Naive thymus-derived CD4-positive, alpha-beta T cell (primary cell): ENCODE results near the gene ARHGAP33. TPM values are rescaled to one million over a fixed set of nuclear protein-coding genes. Genes with fewer than 3 reads are reported as not detected.
A peak's percentile ranks its signal among the peaks of the same experiment; 100 is the strongest.

Experiments used
- ATAC-seq: fragments of 150-1000 bp; cut with Tn5 transposase; 2 replicates; pipeline ENCODE4 v1.10.0; 2021; ENCODE audit warnings: mild to moderate bottlenecking, moderate library complexity
- CTCF ChIA-PET: fragments of 350-600 bp; sonication (Branson Sonifier 250); formaldehyde crosslinking; loops from one replicate; lab custom pipeline; 2021; ENCODE audit warnings: antibody characterized with exemption; lab: Charles Lee
- POLR2A ChIA-PET: fragments of 350-600 bp; sonication (Branson Sonifier 250); formaldehyde crosslinking; loops from one replicate; lab custom pipeline; 2021; ENCODE audit warnings: antibody characterized with exemption, inconsistent platforms; lab: Charles Lee
- DNase-seq, 9 donors: peaks; one replicate each; pipeline versions ENCODE4 v3.0.0 to v3.0.0-alpha.2; 2020 to 2022; ENCODE audit warnings: mixed read lengths in 1 of 9
- H3K27ac ChIP-seq: one replicate; pipeline ENCODE4 v1.7.0; 2013; ENCODE audit warnings: mild to moderate bottlenecking, low read depth, low read length, moderate library complexity
- H3K27me3 ChIP-seq, 2 donors: one replicate each; pipeline ENCODE4 v1.7.0; 2013; ENCODE audit warnings: low read length in 2 of 2, mild to moderate bottlenecking in 2 of 2, moderate library complexity in 2 of 2; ENCODE audit not compliant: control insufficient read depth in 2 of 2, insufficient read depth in 2 of 2
- H3K36me3 ChIP-seq, 3 experiments: 1 replicate in 2 of 3; 2 replicates in 1 of 3; pipeline ENCODE4 v1.7.0; 2013; ENCODE audit warnings: low read length in 3 of 3, mild to moderate bottlenecking in 3 of 3, moderate library complexity in 1 of 3; ENCODE audit not compliant: insufficient read depth in 3 of 3, control insufficient read depth in 2 of 3
- H3K4me1 ChIP-seq, 2 donors: one replicate each; pipeline ENCODE4 v1.7.0; 2013; ENCODE audit warnings: low read length in 2 of 2, mild to moderate bottlenecking in 2 of 2, moderate library complexity in 1 of 2; ENCODE audit not compliant: control insufficient read depth in 2 of 2, insufficient read depth in 2 of 2
- H3K4me3 ChIP-seq: 2 replicates; pipeline ENCODE4 v1.7.0; 2013; ENCODE audit warnings: mild to moderate bottlenecking, low read length
- H3K9me3 ChIP-seq, 3 experiments: 1 replicate in 2 of 3; 2 replicates in 1 of 3; pipeline ENCODE4 v1.7.0; 2013; ENCODE audit warnings: low read length in 3 of 3; ENCODE audit not compliant: control insufficient read depth in 2 of 3
- H3K27ac Mint-ChIP-seq, 9 donors: one replicate each; pipeline ENCODE4 v1.8.0; 2020 to 2022; ENCODE audit warnings: mixed read lengths in 9 of 9, mild to moderate bottlenecking in 8 of 9, moderate library complexity in 5 of 9, inconsistent platforms in 2 of 9
- H3K27me3 Mint-ChIP-seq, 5 donors: one replicate each; pipeline ENCODE4 v1.8.0; 2021 to 2022; ENCODE audit warnings: mixed read lengths in 5 of 5, mild to moderate bottlenecking in 1 of 5
- H3K36me3 Mint-ChIP-seq, 5 donors: one replicate each; pipeline ENCODE4 v1.8.0; 2020 to 2022; ENCODE audit warnings: mixed read lengths in 5 of 5, mild to moderate bottlenecking in 3 of 5, inconsistent platforms in 1 of 5
- H3K4me1 Mint-ChIP-seq, 7 donors: one replicate each; pipeline ENCODE4 v1.8.0; 2020 to 2022; ENCODE audit warnings: mixed read lengths in 7 of 7, mild to moderate bottlenecking in 3 of 7, inconsistent platforms in 1 of 7
- H3K4me3 Mint-ChIP-seq, 10 donors: one replicate each; pipeline ENCODE4 v1.8.0; 2020 to 2022; ENCODE audit warnings: mild to moderate bottlenecking in 10 of 10, mixed read lengths in 10 of 10, moderate library complexity in 6 of 10, inconsistent platforms in 2 of 10
- H3K9me3 Mint-ChIP-seq, 11 donors: one replicate each; pipeline ENCODE4 v1.8.0; 2020 to 2022; ENCODE audit warnings: mixed read lengths in 11 of 11, mild to moderate bottlenecking in 4 of 11, inconsistent platforms in 1 of 11, moderate library complexity in 1 of 11
- intact Hi-C, 2 donors: fragments of 100-400 bp; cut with micrococcal nuclease; formaldehyde crosslinking; loops; one replicate each; pipeline ENCODE4 v1.15.1; 2023
- polyA plus RNA-seq, 2 donors: library from polyadenylated mRNA; unstranded; fragments of 300-500 nt; fragmentation: Illumina TruSeq; gene quantifications; one replicate each; pipeline ENCODE4 v1.2.3, GENCODE V29; 2021
- total RNA-seq, 6 experiments: library from RNA in 5 of 6; stranded (reverse) in 5 of 6; gene quantifications; 1 replicate in 5 of 6; 2 replicates in 1 of 6; pipeline ENCODE4 v1.2.3 and lab custom pipeline; 2021 to 2026

Gene ARHGAP33
- total and polyA plus RNA-seq, 7 experiments from 2014 or later = 0.09 to 55.5 (median 20.6) TPM

DNA sequence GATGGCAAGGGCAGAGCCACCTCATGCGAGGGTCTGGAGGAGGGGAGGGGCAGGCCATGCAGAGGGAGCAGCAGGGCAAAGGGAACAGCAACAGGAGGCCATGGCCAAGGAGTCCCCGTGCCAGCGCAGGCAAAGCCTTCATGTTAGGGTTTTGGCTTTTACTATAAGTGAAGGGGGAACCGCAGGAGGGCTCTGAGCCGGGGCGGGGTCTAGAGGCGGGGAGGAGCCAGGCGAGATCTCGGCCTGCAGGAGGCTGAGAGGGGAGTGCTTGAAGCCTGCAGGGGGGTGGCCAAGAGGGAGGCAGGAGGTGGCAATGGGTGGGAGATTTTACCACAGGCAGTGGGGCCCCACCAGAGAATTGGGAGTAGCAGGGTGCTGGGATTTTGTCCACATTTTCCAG lies 6.3 kb downstream of the ARHGAP33 start:
- no peak overlapping the region for H3K27ac Mint-ChIP-seq
- no peaks in the 10 kb centered on the region for H3K27me3 ChIP-seq
- no peaks in the 10 kb centered on the region for H3K4me1 ChIP-seq
- peaks cover 0 to 10% (median 4%) of the 10 kb centered on the region in 7 donors for H3K4me1 Mint-ChIP-seq
- ATAC-seq = no peak
- H3K4me3 Mint-ChIP-seq = no peak overlapping the region
- H3K4me3 ChIP-seq = no peak overlapping the region
- H3K9me3 ChIP-seq = no peaks in the 10 kb centered on the region
- H3K27ac ChIP-seq = no peak overlapping the region
- no peak for DNase-seq
- peaks cover 0 to 15% (median 7%) of the 10 kb centered on the region in 5 donors for H3K36me3 Mint-ChIP-seq
- intact Hi-C loops = no loop called here
- H3K27me3 Mint-ChIP-seq = no peaks in the 10 kb centered on the region
- peaks cover 0 to 2% (median 0%) of the 10 kb centered on the region in 11 donors for H3K9me3 Mint-ChIP-seq
- ChIA-PET POLR2A (no interaction called here), CTCF (no interaction called here)
- peaks cover 0 to 27% (median 0%) of the 10 kb centered on the region in 3 experiments for H3K36me3 ChIP-seq

DNA sequence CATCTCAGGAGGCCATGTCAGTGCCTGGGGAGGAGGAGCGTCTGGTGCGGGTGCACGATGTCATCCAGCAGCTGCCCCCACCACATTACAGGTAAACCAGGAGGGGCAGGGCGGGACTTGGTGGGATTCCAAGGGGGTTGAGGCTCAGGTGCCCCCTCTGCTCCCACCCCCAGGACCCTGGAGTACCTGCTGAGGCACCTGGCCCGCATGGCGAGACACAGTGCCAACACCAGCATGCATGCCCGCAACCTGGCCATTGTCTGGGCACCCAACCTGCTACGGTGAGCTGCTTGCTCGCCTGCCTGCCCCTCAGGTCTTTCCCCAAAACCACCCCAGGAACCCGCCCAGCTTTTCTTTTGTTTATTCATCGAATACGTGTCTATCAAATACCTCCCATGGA lies 7.2 kb downstream of the ARHGAP33 start:
- Mint-ChIP-seq H3K4me3 (no peak overlapping the region), H3K27ac (no peak overlapping the region), H3K36me3 (peaks cover 0 to 10% (median 7%) of the 10 kb centered on the region in 5 donors), H3K4me1 (peaks cover 0 to 5% (median 0%) of the 10 kb centered on the region in 7 donors), H3K9me3 (no peaks in the 10 kb centered on the region), H3K27me3 (no peaks in the 10 kb centered on the region)
- Histone ChIP-seq H3K4me1 (no peaks in the 10 kb centered on the region), H3K36me3 (peaks cover 0 to 27% (median 0%) of the 10 kb centered on the region in 3 experiments), H3K9me3 (no peaks in the 10 kb centered on the region), H3K27ac (no peak overlapping the region), H3K27me3 (no peaks in the 10 kb centered on the region), H3K4me3 (no peak overlapping the region)
- no peak for DNase-seq
- no peak for ATAC-seq
- CTCF ChIA-PET = interaction anchor here (0.5 to 0.9 kb wide), 2 partner anchors 16 to 18 kb away, joined by 4 read pairs; no protein-coding TSS in a partner anchor
- intact Hi-C loops = no loop called here
- POLR2A ChIA-PET = no interaction called here

GRCh38 chr19:35783469-35784434 lies 8.4 kb downstream of the ARHGAP33 start:
- no peak overlapping the region for H3K4me3 Mint-ChIP-seq
- ATAC-seq = no peak
- POLR2A ChIA-PET = no interaction called here

DNA sequence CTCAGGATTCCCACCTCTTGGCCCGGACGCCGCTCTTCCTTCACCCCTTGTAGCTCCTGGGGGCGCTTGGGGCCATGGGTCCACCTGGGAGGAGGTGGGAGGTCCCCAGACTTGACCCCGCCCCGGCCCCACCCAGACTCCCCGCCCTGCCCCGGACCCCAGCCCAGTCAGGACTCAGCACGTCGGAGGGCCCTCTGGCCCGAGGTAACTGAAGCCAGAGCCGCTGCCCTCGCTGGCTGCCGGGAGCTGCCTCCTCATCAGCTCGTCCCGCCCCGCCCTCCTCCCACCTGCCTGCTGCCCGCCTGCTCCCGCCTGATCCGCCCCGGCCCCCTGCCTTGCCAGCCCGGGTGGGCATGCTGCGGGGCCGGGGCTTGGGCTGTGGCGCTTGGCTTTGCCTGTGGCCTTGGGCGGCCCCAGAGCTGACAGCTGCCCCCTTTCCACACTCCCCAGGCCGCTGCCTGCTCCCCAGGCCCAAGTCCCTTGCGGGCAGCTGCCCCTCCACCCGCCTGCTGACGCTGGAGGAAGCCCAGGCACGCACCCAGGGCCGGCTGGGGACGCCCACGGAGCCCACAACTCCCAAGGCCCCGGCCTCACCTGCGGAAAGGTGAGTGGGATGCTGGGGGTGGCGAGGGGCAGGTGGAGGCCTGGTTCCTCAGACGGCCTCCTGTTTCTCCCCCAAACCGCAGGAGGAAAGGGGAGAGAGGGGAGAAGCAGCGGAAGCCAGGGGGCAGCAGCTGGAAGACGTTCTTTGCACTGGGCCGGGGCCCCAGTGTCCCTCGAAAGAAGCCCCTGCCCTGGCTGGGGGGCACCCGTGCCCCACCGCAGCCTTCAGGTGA lies 9.4 kb downstream of the ARHGAP33 start:
- Histone ChIP-seq H3K27me3 (no peaks in the 10 kb centered on the region), H3K27ac (no peak overlapping the region), H3K36me3 (peaks cover 0 to 22% (median 0%) of the 10 kb centered on the region in 3 experiments), H3K9me3 (no peaks in the 10 kb centered on the region), H3K4me1 (no peaks in the 10 kb centered on the region), H3K4me3 (no peak overlapping the region)
- H3K36me3 Mint-ChIP-seq = peaks cover 0 to 8% (median 5%) of the 10 kb centered on the region in 5 donors
- H3K27ac Mint-ChIP-seq = no peak overlapping the region
- ChIA-PET POLR2A (no interaction called here), CTCF (no interaction called here)
- H3K9me3 Mint-ChIP-seq = no peaks in the 10 kb centered on the region
- H3K4me3 Mint-ChIP-seq = no peak overlapping the region
- H3K27me3 Mint-ChIP-seq = no peaks in the 10 kb centered on the region
- ATAC-seq (no peak), DNase-seq (no peak)
- H3K4me1 Mint-ChIP-seq = peaks cover 0 to 4% (median 0%) of the 10 kb centered on the region in 7 donors
- intact Hi-C loops = no loop called here

More at GRCh38 chr19:35783469-35784434, 8.4 kb downstream of the ARHGAP33 start:
- no peak overlapping the region for H3K4me3 ChIP-seq
- no peaks in the 10 kb centered on the region for H3K27me3 Mint-ChIP-seq
- H3K27ac ChIP-seq = no peak overlapping the region
- H3K9me3 ChIP-seq = no peaks in the 10 kb centered on the region
- no peaks in the 10 kb centered on the region for H3K9me3 Mint-ChIP-seq
- peaks cover 0 to 25% (median 0%) of the 10 kb centered on the region in 3 experiments for H3K36me3 ChIP-seq
- peaks cover 0 to 10% (median 7%) of the 10 kb centered on the region in 5 donors for H3K36me3 Mint-ChIP-seq
- peak overlapping the region in 1 of 9 donors; percentile 31 for H3K27ac Mint-ChIP-seq
- CTCF ChIA-PET = no interaction called here
- intact Hi-C loops = no loop called here
- peaks cover 0 to 4% (median 0%) of the 10 kb centered on the region in 7 donors for H3K4me1 Mint-ChIP-seq
- no peaks in the 10 kb centered on the region for H3K4me1 ChIP-seq
- no peak for DNase-seq
- no peaks in the 10 kb centered on the region for H3K27me3 ChIP-seq

DNA sequence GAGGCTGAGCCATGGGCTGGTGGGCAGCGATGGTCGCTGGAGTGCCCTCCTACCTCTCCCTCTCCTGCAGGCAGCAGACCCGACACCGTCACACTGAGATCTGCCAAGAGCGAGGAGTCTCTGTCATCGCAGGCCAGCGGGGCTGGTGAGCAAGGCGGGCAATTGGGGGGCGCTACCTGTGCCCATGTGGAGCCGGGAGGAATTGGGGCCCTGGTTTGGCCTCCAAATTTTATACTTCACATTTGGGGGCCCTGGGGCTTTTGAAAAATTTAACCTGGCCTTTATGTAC lies 9.9 kb downstream of the ARHGAP33 start:
- ChIA-PET POLR2A (no interaction called here), CTCF (no interaction called here)
- Mint-ChIP-seq H3K27me3 (no peaks in the 10 kb centered on the region), H3K4me1 (peaks cover 0 to 4% (median 0%) of the 10 kb centered on the region in 7 donors), H3K9me3 (no peaks in the 10 kb centered on the region), H3K4me3 (no peak overlapping the region), H3K27ac (no peak overlapping the region), H3K36me3 (peaks cover 0 to 8% (median 5%) of the 10 kb centered on the region in 5 donors)
- Histone ChIP-seq H3K36me3 (peaks cover 0 to 19% (median 0%) of the 10 kb centered on the region in 3 experiments), H3K4me1 (no peaks in the 10 kb centered on the region), H3K9me3 (no peaks in the 10 kb centered on the region), H3K4me3 (no peak overlapping the region), H3K27ac (no peak overlapping the region), H3K27me3 (no peaks in the 10 kb centered on the region)
- ATAC-seq (no peak), DNase-seq (no peak)
- intact Hi-C loops = no loop called here

DNA sequence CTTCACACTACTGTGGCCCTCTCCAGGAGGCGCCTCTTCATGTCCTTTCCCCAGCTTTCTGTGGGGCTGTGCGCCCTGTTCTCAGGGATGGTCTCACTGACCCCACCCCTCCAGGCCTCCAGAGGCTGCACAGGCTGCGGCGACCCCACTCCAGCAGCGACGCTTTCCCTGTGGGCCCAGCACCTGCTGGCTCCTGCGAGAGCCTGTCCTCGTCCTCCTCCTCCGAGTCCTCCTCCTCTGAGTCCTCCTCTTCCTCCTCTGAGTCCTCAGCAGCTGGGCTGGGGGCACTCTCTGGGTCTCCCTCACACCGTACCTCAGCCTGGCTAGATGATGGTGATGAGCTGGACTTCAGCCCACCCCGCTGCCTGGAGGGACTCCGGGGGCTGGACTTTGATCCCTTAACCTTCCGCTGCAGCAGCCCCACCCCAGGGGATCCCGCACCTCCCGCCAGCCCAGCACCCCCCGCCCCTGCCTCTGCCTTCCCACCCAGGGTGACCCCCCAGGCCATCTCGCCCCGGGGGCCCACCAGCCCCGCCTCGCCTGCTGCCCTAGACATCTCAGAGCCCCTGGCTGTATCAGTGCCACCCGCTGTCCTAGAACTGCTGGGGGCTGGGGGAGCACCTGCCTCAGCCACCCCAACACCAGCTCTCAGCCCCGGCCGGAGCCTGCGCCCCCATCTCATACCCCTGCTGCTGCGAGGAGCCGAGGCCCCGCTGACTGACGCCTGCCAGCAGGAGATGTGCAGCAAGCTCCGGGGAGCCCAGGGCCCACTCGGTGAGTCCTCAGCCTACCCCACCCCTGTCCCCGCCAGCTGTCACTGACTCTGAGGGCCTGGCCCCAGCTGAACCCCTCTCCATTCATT lies 11.2 kb downstream of the ARHGAP33 start:
- no peaks in the 10 kb centered on the region for H3K4me1 ChIP-seq
- DNase-seq (no peak), ATAC-seq (no peak)
- no peak overlapping the region for H3K27ac ChIP-seq
- Mint-ChIP-seq H3K4me3 (no peak overlapping the region), H3K27ac (no peak overlapping the region), H3K36me3 (peaks cover 0 to 8% (median 2%) of the 10 kb centered on the region in 5 donors), H3K4me1 (peaks cover 0 to 4% (median 0%) of the 10 kb centered on the region in 7 donors), H3K9me3 (no peaks in the 10 kb centered on the region), H3K27me3 (no peaks in the 10 kb centered on the region)
- H3K4me3 ChIP-seq = no peak overlapping the region
- intact Hi-C loops = no loop called here
- H3K27me3 ChIP-seq = no peaks in the 10 kb centered on the region
- peaks cover 0 to 14% (median 0%) of the 10 kb centered on the region in 3 experiments for H3K36me3 ChIP-seq
- ChIA-PET CTCF (no interaction called here), POLR2A (no interaction called here)
- H3K9me3 ChIP-seq = no peaks in the 10 kb centered on the region
